DOHH2 (cell line): ENCODE results near the gene ANKRD9.

Source experiments
- CTCF ChIP-seq: fragments of 200-600 bp; sonication (generic); IDR thresholded peaks from one replicate; pipeline ENCODE4 v1.5.1; 2014; ENCODE audit warnings: antibody characterized with exemption, mild to moderate bottlenecking, low read depth, low read length; ENCODE audit not compliant: poor library complexity, severe bottlenecking
- EZH2phosphoT487 ChIP-seq: fragments of 200-600 bp; sonication (generic); IDR thresholded peaks from 2 replicates; pipeline ENCODE4 v1.6.1; 2017; ENCODE audit warnings: borderline replicate concordance, mild to moderate bottlenecking, antibody characterized with exemption, low read length, moderate library complexity, mixed read lengths

GRCh38 chr14:102514987-102515733, 5.6 kb upstream of the ANKRD9 start:
- TF ChIP-seq CTCF (no peak), EZH2phosphoT487 (no peak)
